HG03521 (cell line): ENCODE data around the gene PLAAT4.
"Not testable (repeated sequence)": the region's sequence is repeated elsewhere in the genome, so short reads cannot be mapped to it uniquely, and the experiment has no call there.

Source experiments
- ATAC-seq: cut with Tn5 transposase; IDR thresholded peaks from one replicate; pipeline ENCODE4 v1.9.1; 2021; ENCODE audit warnings: mild to moderate bottlenecking, moderate library complexity; ENCODE audit not compliant: unreplicated experiment

The PLAAT4 gene

DNA sequence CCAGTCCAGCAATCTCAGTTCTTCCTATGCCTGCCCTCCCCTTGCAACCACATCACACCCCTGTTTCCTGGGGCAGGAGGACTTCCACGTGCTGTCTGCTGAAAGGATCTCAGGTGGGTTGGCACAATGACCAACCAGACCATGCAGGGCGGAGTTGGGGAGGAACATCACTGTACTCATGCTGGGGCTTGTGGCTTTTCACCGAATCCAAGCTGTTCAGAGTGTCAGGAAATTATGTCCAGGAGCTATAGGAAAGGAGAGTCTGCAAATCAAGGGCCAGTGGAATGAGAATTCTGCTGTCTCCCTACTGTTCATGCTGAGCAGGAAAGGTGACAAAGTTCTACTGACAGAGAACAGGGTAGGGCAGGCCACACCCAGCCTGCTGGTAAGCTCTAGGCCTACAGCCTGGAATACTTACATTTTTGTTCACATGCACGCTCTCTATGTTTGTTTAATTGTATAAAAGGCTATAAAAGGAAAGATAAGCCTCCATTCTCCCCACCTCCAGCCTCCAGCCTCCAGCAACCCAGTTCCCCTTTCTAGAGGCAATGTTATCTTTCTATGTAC is 28.3 kb downstream of the PLAAT4 start:
- ATAC-seq = no peak

DNA sequence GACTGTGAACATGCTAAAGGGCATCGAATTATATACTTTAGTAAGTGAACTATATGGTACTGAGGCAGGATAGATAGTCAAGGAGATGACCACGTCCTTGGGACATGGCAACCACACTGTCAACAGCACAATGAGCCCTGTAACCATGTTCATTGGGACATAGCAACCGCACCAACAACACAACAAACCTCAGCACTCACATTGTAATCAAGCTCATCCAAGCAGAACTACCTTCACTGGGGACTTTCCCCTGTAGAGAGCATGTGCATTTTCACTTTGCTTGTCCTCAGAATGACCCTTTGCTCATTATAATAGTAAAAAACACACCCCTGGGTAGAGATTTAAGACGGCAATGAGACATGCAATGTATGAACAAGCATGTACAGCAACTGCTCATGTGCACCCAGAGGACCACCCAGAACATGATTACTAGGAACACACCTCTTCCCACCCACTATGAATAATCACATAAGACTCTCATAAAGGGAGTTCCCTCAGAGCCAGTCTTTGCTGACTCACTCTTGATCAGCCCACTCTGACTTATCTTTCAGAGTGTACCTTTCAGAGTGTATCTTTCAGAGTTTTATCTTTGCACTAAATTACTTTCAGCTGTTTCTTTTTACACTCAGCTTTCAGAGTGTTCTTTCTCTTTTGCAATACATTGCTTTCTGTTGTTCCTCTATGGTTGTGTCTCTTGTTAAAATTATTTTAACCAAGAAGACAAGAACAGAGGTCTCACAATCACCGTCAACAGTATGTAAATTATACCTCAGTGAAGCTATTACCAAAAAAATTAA is 30.6 kb downstream of the PLAAT4 start:
- ATAC-seq = peak; percentile 83

DNA sequence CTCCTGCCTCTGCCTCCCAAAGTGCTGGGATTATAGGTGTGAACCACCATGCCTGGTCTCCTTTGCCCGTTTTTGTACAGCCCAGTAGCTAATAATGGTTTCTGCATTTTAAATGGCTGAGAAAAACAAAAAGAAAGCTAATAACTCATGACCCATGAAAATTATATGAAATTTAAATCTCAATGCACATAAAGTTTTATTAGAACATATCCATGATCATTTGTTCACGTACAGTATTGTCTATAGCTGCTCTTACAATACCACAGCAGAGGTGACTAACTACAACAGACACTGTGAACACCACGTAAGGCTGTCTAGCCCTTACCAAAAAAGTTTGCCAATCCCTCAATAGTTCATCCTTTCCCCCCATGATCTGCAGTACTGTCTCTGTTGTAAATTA is 33.0 kb downstream of the PLAAT4 start:
- no peak for ATAC-seq

DNA sequence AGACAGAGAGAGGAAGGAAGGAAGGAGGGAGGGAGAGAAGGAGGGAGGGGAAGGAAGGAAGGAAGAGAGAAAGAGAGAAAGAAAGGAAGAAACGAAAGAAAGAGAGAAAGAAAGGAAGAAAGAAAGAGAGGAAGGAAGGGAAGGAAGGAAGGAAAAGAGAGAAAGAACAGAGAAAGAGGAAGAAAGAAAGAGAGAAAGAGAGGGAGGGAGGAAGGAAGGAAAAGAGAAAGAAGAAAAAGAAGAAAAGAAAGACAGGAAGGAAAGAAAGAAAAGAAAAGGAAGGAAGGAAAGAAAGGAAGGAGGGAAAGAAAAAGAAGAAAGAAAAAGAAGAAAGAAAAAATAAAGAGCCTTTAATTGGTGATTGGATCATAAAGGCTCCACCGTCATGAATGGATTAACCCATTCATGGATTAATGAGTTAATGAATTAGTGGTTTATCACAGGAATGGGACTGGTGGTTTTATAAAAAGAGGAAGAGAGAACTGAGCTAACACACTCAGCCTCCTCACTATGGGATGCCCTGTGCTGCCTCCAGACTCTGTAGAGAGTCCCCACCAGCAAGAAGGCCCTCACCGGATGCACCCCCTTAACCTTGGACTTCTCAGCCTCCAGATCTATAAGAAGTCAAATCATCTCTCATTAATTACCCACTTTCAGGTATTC is 35.5 kb downstream of the PLAAT4 start:
- no peak for ATAC-seq

DNA sequence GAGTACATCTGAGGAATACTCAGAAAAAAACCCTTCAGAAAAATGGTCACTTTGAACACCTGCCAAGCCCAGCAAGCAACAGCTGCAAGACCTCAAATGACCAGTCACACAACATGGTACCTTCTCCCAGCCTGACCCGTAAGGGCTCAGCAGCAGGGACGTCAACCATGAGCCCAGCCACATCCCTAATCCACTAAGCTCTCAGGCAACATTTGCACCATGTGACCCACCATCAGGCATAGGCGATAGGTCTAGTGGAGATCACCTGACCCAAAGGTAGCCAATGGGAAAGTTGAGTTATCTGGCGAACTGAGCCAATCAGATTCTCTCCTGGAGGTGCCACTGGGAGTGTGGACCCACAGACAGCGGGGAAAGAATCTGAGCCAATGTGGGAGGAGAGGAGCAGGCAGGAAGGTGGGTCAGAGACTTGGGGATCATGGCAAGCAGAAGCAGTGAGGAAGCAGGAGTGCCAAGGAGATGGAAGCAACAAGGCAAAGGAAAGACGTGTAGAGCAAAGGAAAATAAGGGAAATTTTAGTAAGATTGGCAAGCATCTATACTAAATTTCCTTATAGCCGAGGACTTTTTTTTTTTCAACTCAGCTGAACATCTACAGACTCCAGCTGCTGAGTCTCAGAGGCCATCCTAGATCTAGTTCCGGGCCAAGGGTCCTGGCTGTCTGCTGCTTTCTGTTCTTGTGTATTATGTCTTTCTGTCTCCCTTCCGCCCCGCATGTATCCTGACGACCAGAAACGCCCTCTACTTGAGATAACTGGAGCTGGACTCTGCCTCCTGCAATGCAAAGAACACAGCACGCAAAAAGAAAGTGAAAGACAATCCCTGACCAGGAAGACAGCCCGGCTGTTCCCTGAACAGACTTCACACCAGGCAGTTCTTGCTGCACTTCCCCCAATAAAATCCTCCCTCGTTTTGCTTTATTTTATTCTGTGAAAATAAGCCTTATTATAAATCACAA is 37.6 kb downstream of the PLAAT4 start:
- no peak for ATAC-seq

DNA sequence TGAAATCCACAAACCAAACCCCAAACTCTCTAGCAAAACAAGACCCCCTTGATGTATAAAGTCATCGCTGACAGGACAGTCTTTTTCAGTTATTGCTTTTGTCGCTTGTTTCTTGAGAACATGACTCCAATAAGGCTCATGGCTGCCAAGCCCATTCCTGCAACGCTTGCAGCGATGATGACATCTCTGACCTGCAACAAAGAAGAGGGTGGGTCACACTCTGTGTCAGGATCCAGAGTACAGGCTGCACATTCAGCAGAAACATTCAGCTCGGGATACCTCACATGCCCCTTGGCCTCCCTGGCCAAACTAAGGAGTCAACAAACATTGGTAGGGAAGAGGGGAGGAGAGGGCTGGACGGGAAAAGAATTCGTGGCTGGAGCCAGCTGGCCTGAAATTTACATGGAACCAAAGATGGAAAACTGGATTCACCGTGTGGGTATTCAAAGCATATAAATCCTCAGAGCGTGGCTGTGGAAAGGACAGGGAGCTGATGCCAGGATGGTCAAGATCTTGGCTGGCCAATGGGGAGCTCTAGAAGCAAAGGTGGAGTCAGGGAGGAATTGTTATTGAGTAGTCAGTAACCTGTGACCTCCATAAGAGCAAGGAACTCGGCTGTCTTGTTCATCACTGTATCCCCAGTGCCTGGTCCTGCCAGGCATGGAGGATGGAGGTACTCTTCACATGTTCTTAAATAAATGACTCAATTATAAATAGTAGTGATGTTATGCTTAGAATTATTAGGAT is 38.4 kb downstream of the PLAAT4 start:
- no peak for ATAC-seq

DNA sequence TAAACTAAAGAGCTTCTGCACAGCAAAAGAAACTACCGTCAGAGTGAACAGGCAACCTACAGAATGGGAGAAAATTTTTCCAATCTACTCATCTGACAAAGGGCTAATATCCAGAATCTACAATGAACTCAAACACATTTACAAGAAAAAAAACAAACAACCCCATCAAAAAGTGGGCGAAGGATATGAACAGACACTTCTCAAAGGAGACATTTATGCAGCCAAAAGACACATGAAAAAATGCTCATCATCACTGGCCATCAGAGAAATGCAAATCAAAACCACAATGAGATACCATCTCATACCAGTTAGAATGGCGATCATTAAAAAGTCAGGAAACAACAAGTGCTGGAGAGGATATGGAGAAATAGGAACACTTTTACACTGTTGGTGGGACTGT is 42.3 kb downstream of the PLAAT4 start:
- not testable (repeated sequence) for ATAC-seq

DNA sequence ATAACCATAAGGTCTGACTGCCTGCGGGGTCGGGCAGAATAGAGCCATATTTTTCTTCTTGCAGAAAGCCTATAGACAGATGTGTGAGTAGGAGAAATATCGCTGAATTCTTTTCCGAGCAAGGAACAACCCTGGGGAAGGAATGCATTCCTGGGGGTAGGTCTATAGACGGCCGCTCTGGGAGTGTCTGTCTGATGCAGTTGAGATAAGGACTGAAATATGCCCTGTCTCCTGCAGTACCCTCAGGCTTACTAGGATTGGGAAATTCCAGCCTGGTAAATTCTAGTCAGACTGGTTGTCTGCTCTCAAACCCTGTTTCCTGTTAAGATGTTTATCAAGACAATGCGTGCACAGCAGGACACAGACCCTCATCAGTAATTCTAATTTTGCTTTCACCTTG is 44.6 kb downstream of the PLAAT4 start:
- ATAC-seq = not testable (repeated sequence)

DNA sequence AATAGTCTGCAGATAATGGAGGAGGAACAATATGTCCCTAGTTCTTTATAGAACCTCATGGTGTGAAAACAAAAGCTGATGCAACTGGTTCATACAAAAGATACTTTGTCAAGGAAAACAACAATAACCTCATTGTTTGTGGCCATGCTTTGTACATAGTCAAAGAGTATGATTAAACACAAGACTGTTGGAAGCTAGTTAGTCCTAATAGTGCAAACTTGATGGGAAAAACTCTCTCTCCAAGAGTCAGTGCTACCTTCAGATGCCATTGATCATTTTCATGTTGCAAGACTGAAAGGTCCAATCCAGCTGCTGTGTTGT is 46.7 kb downstream of the PLAAT4 start:
- ATAC-seq = no peak

DNA sequence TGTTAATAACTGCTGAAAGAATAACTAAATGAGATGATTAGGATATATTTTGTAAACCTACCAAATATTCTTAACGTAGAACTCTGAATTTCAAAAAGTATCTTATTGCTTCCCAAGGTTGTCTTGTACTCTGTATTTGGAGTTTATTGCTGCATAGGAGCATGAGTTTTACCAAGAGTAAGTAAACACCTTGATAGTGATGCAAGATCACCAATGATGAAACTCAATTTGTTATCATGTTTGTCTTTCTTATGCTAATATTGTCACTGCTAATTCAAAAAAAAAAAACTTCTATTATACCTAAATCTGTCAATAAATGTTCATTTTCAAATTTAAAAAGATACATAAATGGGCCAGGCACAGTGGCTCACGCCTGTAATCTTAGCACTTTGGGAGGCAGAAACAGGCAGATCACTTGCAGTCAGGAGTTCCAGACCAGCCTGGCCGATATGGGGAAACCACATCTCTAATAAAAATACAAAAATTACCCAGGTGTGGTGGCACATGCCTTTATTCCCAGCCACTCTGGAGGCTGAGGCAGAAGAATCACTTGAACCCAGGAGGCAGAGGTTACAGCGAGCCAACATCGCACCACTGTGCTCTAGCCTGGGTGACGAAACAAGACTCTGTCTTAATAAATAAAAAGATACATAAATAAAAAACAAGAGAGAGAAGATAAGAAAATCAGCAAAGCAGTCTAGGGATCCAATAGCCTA is 50.0 kb downstream of the PLAAT4 start:
- no peak for ATAC-seq

DNA sequence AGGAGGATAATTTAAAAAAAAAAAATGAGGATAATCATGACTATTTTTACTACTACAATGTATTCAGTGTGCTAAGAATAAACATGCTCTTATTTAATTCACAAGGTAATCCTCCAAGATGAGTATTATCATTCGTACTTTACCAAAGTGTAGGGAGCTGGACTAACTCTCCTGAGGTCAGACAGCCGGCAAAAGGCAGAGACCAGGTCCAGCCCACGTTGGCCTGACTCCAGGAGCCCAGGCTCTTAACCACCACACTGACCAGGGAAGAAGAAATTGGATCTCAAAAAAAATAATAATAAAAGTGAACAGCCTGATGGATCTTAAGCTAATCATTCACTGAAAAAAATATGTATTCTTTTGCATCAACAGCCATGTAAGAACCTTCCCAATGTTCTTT is 52.4 kb downstream of the PLAAT4 start:
- ATAC-seq = no peak

DNA sequence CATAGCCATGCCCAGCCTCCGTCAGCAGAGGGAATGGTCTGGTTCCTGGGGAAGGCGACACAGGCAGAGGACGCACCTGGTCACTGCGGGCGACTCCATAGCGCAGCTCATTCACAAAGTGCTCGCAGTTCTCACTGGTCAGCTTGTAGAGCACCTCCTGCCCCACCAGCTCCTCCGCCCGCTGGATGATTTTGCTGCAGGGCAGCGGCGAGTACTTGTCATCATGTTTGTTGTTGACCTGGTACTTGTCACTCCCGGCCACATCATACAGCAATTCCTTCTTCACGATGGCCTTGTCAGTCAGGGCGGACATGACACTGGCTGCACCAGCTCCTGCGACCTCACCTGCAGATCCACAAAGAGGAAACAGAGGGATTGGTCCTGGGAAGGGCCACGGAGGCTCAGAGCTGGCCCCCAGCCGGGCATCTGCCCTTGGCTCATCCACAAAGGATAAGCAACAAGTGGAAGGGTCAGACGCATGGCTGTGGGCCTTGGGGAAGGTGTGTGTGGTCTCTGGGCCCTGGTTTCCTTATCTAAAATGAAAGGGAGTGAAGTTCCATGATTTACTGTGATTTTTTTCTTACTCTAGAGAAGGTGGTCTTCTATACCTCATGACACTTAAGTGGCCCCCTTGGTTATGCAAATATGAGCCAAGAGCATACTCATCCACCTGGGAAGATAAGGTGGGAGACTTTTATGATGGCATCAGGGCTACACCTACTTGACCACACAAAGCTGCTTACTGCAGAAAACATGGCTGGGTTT is 53.6 kb downstream of the PLAAT4 start:
- no peak for ATAC-seq

DNA sequence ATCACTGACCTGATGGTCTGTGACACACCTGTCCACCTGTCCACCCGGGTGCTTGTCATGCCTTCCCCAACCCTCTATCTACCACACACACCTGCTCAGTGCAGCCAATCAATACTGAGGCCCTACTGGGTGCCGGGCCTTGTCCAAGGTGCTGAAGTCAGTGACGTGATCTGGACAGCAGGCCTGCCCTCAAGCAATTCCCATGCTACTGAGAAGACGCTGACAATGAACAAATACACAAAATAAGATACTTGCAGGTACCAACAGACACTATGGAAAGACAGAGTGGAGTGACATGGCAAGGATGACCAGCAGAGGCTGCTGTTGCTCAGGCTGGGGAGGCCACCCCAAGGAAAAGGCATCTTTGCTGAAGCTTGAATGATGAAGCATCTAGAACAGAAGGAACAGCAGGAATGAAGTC is 56.4 kb downstream of the PLAAT4 start:
- no peak for ATAC-seq

DNA sequence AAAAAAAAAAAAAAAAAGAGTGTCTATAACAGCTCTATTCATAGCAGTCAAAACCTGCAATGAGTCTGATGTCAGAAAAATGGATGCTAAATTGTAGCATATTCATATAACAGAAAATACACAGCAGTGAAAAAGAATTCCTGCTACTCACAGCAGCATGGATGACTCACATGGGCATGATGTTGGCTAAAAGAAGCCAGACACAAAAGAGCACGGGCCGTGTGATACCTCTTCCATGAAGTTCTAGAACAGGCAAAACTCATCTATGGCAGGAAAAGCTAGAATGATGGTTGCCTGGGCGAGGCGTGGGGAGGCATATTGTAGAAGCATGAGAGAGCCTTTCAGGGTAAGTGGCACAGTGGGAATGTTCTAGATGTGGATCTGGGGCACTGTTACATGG is 58.7 kb downstream of the PLAAT4 start:
- ATAC-seq = no peak
